MCF 10A (cell line): ENCODE results near the gene ANKRD12. TPM values are rescaled to one million over a fixed set of nuclear protein-coding genes. Genes with fewer than 3 reads are reported as not detected.

Experiments
- BruUV-seq: library from RNA; stranded (reverse); fragments of 400-500 nt; replicated peaks from 2 replicates; lab custom pipeline; 2021; lab: Mats Ljungman, UMichigan
- CTCF ChIA-PET: fragments of 300-600 bp; sonication (Branson Sonifier 250); formaldehyde crosslinking; extraction: SDS; loops from one replicate; lab custom pipeline; 2021; ENCODE audit warnings: antibody characterized with exemption, inconsistent platforms; lab: Yijun Ruan, JAX
- POLR2A ChIA-PET: fragments of 300-600, 350-650 bp; sonication (Branson Sonifier 250); formaldehyde crosslinking; extraction: SDS; loops from one replicate; lab custom pipeline; 2020; ENCODE audit warnings: antibody characterized with exemption, inconsistent platforms; lab: Yijun Ruan, JAX
- DNase-seq: peaks from one replicate; pipeline ENCODE4 v3.0.0-alpha.2; 2018; ENCODE audit not compliant: unreplicated experiment
- H3K27ac Mint-ChIP-seq: one replicate; pipeline ENCODE4 v1.8.0; 2022; ENCODE audit warnings: mild to moderate bottlenecking, low read depth, mixed read lengths; ENCODE audit not compliant: unreplicated experiment
- H3K27me3 Mint-ChIP-seq: one replicate; pipeline ENCODE4 v1.8.0; 2022; ENCODE audit warnings: mixed read lengths; ENCODE audit not compliant: insufficient read depth, unreplicated experiment
- H3K36me3 Mint-ChIP-seq: one replicate; pipeline ENCODE4 v1.8.0; 2022; ENCODE audit warnings: mild to moderate bottlenecking, moderate library complexity, mixed read lengths; ENCODE audit not compliant: insufficient read depth, unreplicated experiment
- H3K4me1 Mint-ChIP-seq: one replicate; pipeline ENCODE4 v1.8.0; 2022; ENCODE audit warnings: mixed read lengths; ENCODE audit not compliant: insufficient read depth, unreplicated experiment
- H3K4me3 Mint-ChIP-seq: one replicate; pipeline ENCODE4 v1.8.0; 2022; ENCODE audit warnings: mild to moderate bottlenecking, moderate library complexity, mixed read lengths; ENCODE audit not compliant: unreplicated experiment
- H3K9me3 Mint-ChIP-seq: one replicate; pipeline ENCODE4 v1.8.0; 2022; ENCODE audit warnings: mixed read lengths; ENCODE audit not compliant: unreplicated experiment
- CTCF ChIP-seq: fragments of 200-600 bp; IDR thresholded peaks from one replicate; pipeline ENCODE4 v1.8.0; 2022; ENCODE audit warnings: antibody characterized with exemption, mild to moderate bottlenecking; ENCODE audit not compliant: unreplicated experiment
- intact Hi-C: fragments of 100-400 bp; cut with micrococcal nuclease; formaldehyde crosslinking; loops from 2 replicates; pipeline ENCODE4 v1.14.1; 2022
- total RNA-seq: library from RNA; stranded (reverse); gene quantifications from 2 replicates; pipeline ENCODE4 v1.2.3, GENCODE V29; 2022

ANKRD12 gene
- total RNA-seq, 1 experiment from 2014 or later, result 25.3 TPM

GRCh38 chr18:9210966-9211365 lies 74.4 kb downstream of the ANKRD12 start:
- POLR2A ChIA-PET, result no interaction called here
- peaks cover 59% of the 10 kb centered on the region for H3K36me3 Mint-ChIP-seq
- no peak overlapping the region for H3K27ac Mint-ChIP-seq
- TF ChIP-seq CTCF, result no peak
- H3K9me3 Mint-ChIP-seq, result no peaks in the 10 kb centered on the region
- no peaks in the 10 kb centered on the region for H3K4me1 Mint-ChIP-seq
- no peaks in the 10 kb centered on the region for H3K27me3 Mint-ChIP-seq
- DNase-seq, result no peak
- CTCF ChIA-PET, result interaction anchor here (0.7 kb wide), 1 partner anchor 206 kb away, joined by 3 read pairs; no protein-coding TSS in a partner anchor
- BruUV-seq, result no TSS peak
- intact Hi-C loops, result no loop called here
- no peak overlapping the region for H3K4me3 Mint-ChIP-seq

- H3K9me3 Mint-ChIP-seq, result no peaks in the 10 kb centered on the region
- H3K4me3 Mint-ChIP-seq, result no peak overlapping the region
- CTCF ChIA-PET, result no interaction called here
- intact Hi-C loops, result no loop called here
- DNase-seq, result no peak
- H3K27me3 Mint-ChIP-seq, result no peaks in the 10 kb centered on the region
- no TSS peak for BruUV-seq
- no peak for TF ChIP-seq CTCF
- POLR2A ChIA-PET, result no interaction called here
- no peaks in the 10 kb centered on the region for H3K4me1 Mint-ChIP-seq
- H3K27ac Mint-ChIP-seq, result no peak overlapping the region
- peaks cover 69% of the 10 kb centered on the region for H3K36me3 Mint-ChIP-seq
Observed at GRCh38 chr18:9211955-9212354, 75.4 kb downstream of the ANKRD12 start.

GRCh38 chr18:9215221-9215933 lies 78.8 kb downstream of the ANKRD12 start:
- Mint-ChIP-seq H3K27ac (no peak overlapping the region), H3K9me3 (no peaks in the 10 kb centered on the region), H3K4me1 (no peaks in the 10 kb centered on the region), H3K4me3 (no peak overlapping the region), H3K27me3 (no peaks in the 10 kb centered on the region), H3K36me3 (peaks cover 81% of the 10 kb centered on the region)
- no peak for TF ChIP-seq CTCF
- ChIA-PET CTCF (interaction anchor here (0.5 to 0.7 kb wide), 2 partner anchors 159 to 874 kb away, joined by 3 to 4 read pairs; no protein-coding TSS in a partner anchor), POLR2A (interaction anchor here (0.7 to 1.1 kb wide), 2 partner anchors 7 to 19 kb away, joined by 3 to 4 read pairs; no protein-coding TSS in a partner anchor)
- intact Hi-C loops, result no loop called here
- BruUV-seq, result no TSS peak
- no peak for DNase-seq

GRCh38 chr18:9216459-9216858 lies 79.9 kb downstream of the ANKRD12 start:
- H3K4me3 Mint-ChIP-seq, result no peak overlapping the region
- no peaks in the 10 kb centered on the region for H3K27me3 Mint-ChIP-seq
- no peak for DNase-seq
- ChIA-PET CTCF (interaction anchor here (0.6 kb wide), 1 partner anchor 207 kb away, joined by 3 read pairs; no protein-coding TSS in a partner anchor), POLR2A (interaction anchor here (1.1 kb wide), 1 partner anchor 8 kb away, joined by 3 read pairs; no protein-coding TSS in a partner anchor)
- intact Hi-C loops, result no loop called here
- H3K4me1 Mint-ChIP-seq, result no peaks in the 10 kb centered on the region
- no peak for TF ChIP-seq CTCF
- no peak overlapping the region for H3K27ac Mint-ChIP-seq
- BruUV-seq, result no TSS peak
- no peaks in the 10 kb centered on the region for H3K9me3 Mint-ChIP-seq
- peaks cover 82% of the 10 kb centered on the region for H3K36me3 Mint-ChIP-seq
